Mesenchymal stem cell (in vitro differentiated cells and primary cell): ENCODE results near the gene RAB6B.

Experiments
- DNase-seq: peaks from one replicate; pipeline ENCODE4 v3.0.0-alpha.2; 2013
- H2AFZ ChIP-seq: one replicate; pipeline ENCODE4 v1.6.1; 2013; ENCODE audit warnings: low read depth, mild to moderate bottlenecking, control low read depth, inconsistent platforms, low read length, moderate library complexity
- H2AK5ac ChIP-seq: 2 replicates; pipeline ENCODE4 v1.6.1; 2013; ENCODE audit warnings: low read length, moderate library complexity, mild to moderate bottlenecking, inconsistent platforms; ENCODE audit not compliant: severe bottlenecking
- H2BK120ac ChIP-seq: one replicate; pipeline ENCODE4 v1.6.1; 2013; ENCODE audit warnings: low read depth, mild to moderate bottlenecking, inconsistent platforms, low read length, moderate library complexity
- H2BK12ac ChIP-seq, 2 experiments: one replicate each; pipeline ENCODE4 v1.6.1; 2013; ENCODE audit warnings: inconsistent platforms in 2 of 2, low read length in 2 of 2, mild to moderate bottlenecking in 2 of 2, moderate library complexity in 2 of 2, control low read depth in 1 of 2
- H2BK15ac ChIP-seq: one replicate; pipeline ENCODE4 v1.6.1; 2013; ENCODE audit warnings: mild to moderate bottlenecking, low read depth, inconsistent platforms; ENCODE audit not compliant: poor library complexity, severe bottlenecking
- H2BK5ac ChIP-seq: 2 replicates; pipeline ENCODE4 v1.6.1; 2013; ENCODE audit warnings: low read depth, mild to moderate bottlenecking, low read length, control low read depth, inconsistent platforms; ENCODE audit not compliant: poor library complexity, severe bottlenecking
- H3K14ac ChIP-seq, 2 experiments: one replicate each; pipeline ENCODE4 v1.6.1; 2013; ENCODE audit warnings: inconsistent platforms in 2 of 2, low read length in 2 of 2, control low read depth in 1 of 2, mild to moderate bottlenecking in 1 of 2, moderate library complexity in 1 of 2
- H3K18ac ChIP-seq, 2 experiments: one replicate each; pipeline ENCODE4 v1.6.1; 2013; ENCODE audit warnings: inconsistent platforms in 2 of 2, low read length in 2 of 2, control low read depth in 1 of 2, low read depth in 1 of 2, mild to moderate bottlenecking in 1 of 2
- H3K23ac ChIP-seq, 2 experiments: one replicate each; pipeline ENCODE4 v1.6.1; 2013; ENCODE audit warnings: inconsistent platforms in 2 of 2, low read length in 2 of 2, mild to moderate bottlenecking in 2 of 2, moderate library complexity in 2 of 2, control low read depth in 1 of 2
- H3K27ac ChIP-seq: 2 replicates; pipeline ENCODE4 v1.5.1; 2013; ENCODE audit warnings: mild to moderate bottlenecking, moderate library complexity, low read length, control low read depth, inconsistent platforms; ENCODE audit not compliant: poor library complexity, severe bottlenecking
- H3K27me3 ChIP-seq, 2 experiments: 2 replicates each; pipeline versions ENCODE4 v1.6.1 to v1.7.0; 2013; ENCODE audit warnings: low read length in 2 of 2, mild to moderate bottlenecking in 2 of 2, moderate library complexity in 2 of 2, control low read depth in 1 of 2, inconsistent platforms in 1 of 2; ENCODE audit not compliant: control insufficient read depth in 1 of 2, insufficient read depth in 1 of 2
- H3K36me3 ChIP-seq, 2 experiments: 2 replicates each; pipeline versions ENCODE4 v1.6.1 to v1.7.0; 2013; ENCODE audit warnings: low read length in 2 of 2, control low read depth in 1 of 2, inconsistent platforms in 1 of 2, low read depth in 1 of 2, mild to moderate bottlenecking in 1 of 2; ENCODE audit not compliant: insufficient read depth in 2 of 2, control insufficient read depth in 1 of 2
- H3K4ac ChIP-seq, 2 experiments: one replicate each; pipeline ENCODE4 v1.6.1; 2013; ENCODE audit warnings: inconsistent platforms in 2 of 2, low read length in 2 of 2, mild to moderate bottlenecking in 2 of 2, moderate library complexity in 2 of 2, control low read depth in 1 of 2, low read depth in 1 of 2
- H3K4me1 ChIP-seq: 2 replicates; pipeline ENCODE4 v1.6.1; 2013; ENCODE audit warnings: low read depth, low read length, control low read depth; ENCODE audit not compliant: control insufficient read depth, insufficient read depth
- H3K4me2 ChIP-seq: 2 replicates; pipeline ENCODE4 v1.6.1; 2013; ENCODE audit warnings: low read length, mild to moderate bottlenecking, inconsistent platforms; ENCODE audit not compliant: poor library complexity, severe bottlenecking
- H3K4me3 ChIP-seq, 2 experiments: 2 replicates each; pipeline versions ENCODE4 v1.5.1 to v1.7.0; 2013; ENCODE audit warnings: low read length in 2 of 2, mild to moderate bottlenecking in 2 of 2, control low read depth in 1 of 2, low read depth in 1 of 2; ENCODE audit not compliant: insufficient read depth in 1 of 2
- H3K79me1 ChIP-seq: replicated peaks from 2 replicates; pipeline ENCODE4 v1.6.1; 2013; ENCODE audit warnings: mild to moderate bottlenecking, control low read depth, low read length, inconsistent platforms; ENCODE audit not compliant: poor library complexity, severe bottlenecking
- H3K9ac ChIP-seq: 2 replicates; pipeline ENCODE4 v1.7.0; 2013; ENCODE audit warnings: mild to moderate bottlenecking, low read length, moderate library complexity
- H3K9me3 ChIP-seq: 2 replicates; pipeline ENCODE4 v1.7.0; 2013; ENCODE audit warnings: mild to moderate bottlenecking, low read length; ENCODE audit not compliant: control insufficient read depth
- H4K8ac ChIP-seq: one replicate; pipeline ENCODE4 v1.6.1; 2013; ENCODE audit warnings: inconsistent platforms, mild to moderate bottlenecking, low read length, moderate library complexity
- H4K91ac ChIP-seq: one replicate; pipeline ENCODE4 v1.6.1; 2013; ENCODE audit warnings: mild to moderate bottlenecking, low read length, inconsistent platforms
- WGBS: methylation state at CpG from one replicate; pipeline ENCODE4 v1.1.7; 2013; ENCODE audit warnings: mixed read lengths; 5-methylcytosine and 5-hydroxymethylcytosine counted together

The RAB6B gene

DNA sequence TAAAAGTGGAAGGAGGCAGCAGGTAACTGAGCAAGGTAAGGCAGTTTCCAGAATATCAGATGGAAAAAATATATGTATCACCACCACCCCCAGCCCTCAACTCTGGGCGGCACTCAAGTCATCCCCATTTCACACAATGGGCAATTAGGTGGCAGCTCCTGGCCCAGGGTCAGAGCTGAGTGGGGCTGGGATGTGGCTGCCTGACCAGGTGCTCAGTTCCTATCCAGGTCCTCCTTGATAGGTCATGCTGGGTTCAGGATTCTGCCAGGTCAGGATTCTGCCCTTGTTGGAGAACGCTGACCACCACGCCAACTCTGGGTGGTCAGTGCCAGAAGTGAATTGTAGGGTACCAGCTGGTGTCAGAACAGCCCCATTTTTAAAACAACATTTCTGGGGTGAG is 29.5 kb downstream of the RAB6B start:
- WGBS: 87% methylated on average over 3 of the region's 3 CpGs
- Histone ChIP-seq H2AFZ (no peak overlapping the region), H2BK120ac (no peak overlapping the region), H3K23ac (no peak overlapping the region), H3K27ac (no peak overlapping the region), H2BK15ac (no peak overlapping the region), H3K4ac (no peak overlapping the region), H4K8ac (no peak overlapping the region), H3K14ac (no peak overlapping the region), H2BK5ac (no peak overlapping the region), H3K9ac (no peak overlapping the region), H3K79me1 (no peaks in the 10 kb centered on the region), H3K27me3 (peaks cover 14 to 42% of the 10 kb centered on the region in 2 experiments), H3K18ac (no peak overlapping the region), H3K4me3 (no peak overlapping the region), H3K9me3 (no peaks in the 10 kb centered on the region), H3K4me2 (no peak overlapping the region), H4K91ac (no peak overlapping the region), H3K4me1 (no peaks in the 10 kb centered on the region), H2BK12ac (no peak overlapping the region), H3K36me3 (no peaks in the 10 kb centered on the region), H2AK5ac (no peak overlapping the region)
- no peak for DNase-seq

DNA sequence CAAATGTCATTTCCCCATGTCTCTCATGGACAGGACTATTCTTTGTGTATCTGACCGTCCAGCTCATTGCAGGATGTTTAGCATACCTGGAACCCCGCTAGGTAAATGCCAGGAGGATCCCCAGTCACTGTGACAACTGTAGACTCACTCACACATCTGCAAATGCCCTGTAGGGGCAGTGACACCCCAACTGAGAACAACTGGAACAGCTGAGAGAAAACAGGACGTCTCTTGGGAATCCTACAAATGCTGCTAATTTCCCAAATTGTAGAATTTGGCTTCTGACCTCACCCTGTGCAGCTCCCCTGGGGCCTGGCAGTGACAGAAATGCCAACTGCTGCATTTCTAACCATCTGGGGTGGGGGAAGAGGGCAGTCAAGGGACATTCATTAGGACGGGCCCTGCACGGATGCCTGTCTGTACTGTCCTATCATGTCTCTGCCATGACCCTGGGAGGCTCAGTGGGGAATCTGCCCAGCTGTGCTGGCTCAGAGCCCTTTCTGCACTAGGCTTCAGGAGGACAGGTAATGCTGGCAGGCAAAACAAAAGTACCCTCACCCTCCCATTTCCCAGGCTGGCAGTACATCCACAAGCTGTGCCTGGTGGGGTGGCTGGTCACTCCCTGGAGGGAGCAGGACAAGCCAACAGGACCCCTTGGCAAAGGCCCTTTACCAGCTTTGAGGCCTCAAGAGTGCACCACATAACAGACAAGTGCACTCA is 30.4 kb downstream of the RAB6B start:
- Histone ChIP-seq H4K91ac (no peak overlapping the region), H3K4me1 (no peaks in the 10 kb centered on the region), H3K14ac (no peak overlapping the region), H2AFZ (no peak overlapping the region), H2BK15ac (no peak overlapping the region), H3K27me3 (peaks cover 6 to 39% of the 10 kb centered on the region in 2 experiments), H4K8ac (no peak overlapping the region), H2BK5ac (no peak overlapping the region), H3K23ac (no peak overlapping the region), H3K27ac (no peak overlapping the region), H3K36me3 (no peaks in the 10 kb centered on the region), H3K4me2 (no peak overlapping the region), H3K9ac (no peak overlapping the region), H2BK12ac (no peak overlapping the region), H2AK5ac (no peak overlapping the region), H3K79me1 (no peaks in the 10 kb centered on the region), H3K4ac (no peak overlapping the region), H2BK120ac (no peak overlapping the region), H3K4me3 (no peak overlapping the region), H3K9me3 (no peaks in the 10 kb centered on the region), H3K18ac (no peak overlapping the region)
- no peak for DNase-seq
- 71% methylated on average over 5 of the region's 5 CpGs for WGBS

DNA sequence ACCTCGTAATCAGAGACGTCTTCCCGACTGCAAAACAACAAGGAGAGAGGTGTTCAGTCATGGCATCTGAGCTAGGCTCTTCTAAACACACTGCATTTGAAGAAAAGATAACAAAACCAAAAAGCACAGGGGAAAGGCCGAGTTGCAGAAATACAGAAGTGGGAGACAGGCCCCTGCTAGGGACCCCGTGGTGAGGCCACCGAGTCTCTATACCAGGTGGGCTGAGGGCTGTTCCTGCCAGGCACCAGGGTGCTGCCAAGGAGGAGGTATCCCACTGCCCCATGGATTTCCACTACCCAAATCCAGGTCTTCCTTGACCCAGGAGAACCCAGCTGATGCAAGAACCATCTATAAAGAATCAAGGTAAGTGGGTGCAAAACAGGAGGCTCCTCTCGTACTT is 31.1 kb downstream of the RAB6B start:
- Histone ChIP-seq H2BK120ac (no peak overlapping the region), H2AFZ (no peak overlapping the region), H2BK12ac (no peak overlapping the region), H3K27ac (no peak overlapping the region), H3K9me3 (no peaks in the 10 kb centered on the region), H3K36me3 (no peaks in the 10 kb centered on the region), H3K4me1 (no peaks in the 10 kb centered on the region), H3K23ac (peak overlapping the region in 1 of 2 experiments; percentile 49), H3K14ac (no peak overlapping the region), H3K27me3 (peaks cover 5 to 37% of the 10 kb centered on the region in 2 experiments), H3K18ac (no peak overlapping the region), H2BK5ac (no peak overlapping the region), H3K79me1 (no peaks in the 10 kb centered on the region), H2AK5ac (no peak overlapping the region), H3K4me2 (no peak overlapping the region), H4K91ac (no peak overlapping the region), H2BK15ac (no peak overlapping the region), H4K8ac (no peak overlapping the region), H3K9ac (no peak overlapping the region), H3K4me3 (no peak overlapping the region), H3K4ac (no peak overlapping the region)
- whole genome bisulfite sequencing: 82% methylated on average over 7 of the region's 7 CpGs
- no peak for DNase-seq

DNA sequence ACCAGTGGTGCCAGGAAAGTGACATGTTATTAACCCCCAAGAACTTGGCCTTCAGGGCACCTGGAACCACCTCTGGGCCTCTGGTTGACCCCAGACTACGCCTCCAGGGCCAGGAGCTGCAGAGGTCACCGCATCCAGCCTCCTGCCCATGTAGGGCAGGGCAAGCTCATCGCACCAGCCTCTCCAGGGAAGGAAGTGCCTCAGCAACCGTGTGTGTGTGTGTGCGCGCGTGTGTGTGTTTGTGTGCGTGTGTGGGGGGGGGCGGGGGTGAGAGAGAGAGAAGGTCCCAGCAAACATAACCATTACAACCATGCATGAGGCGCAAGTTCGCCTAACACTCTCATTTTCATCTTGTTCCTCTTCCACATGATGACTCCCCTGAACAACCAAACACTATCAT is 31.8 kb downstream of the RAB6B start:
- no peaks in the 10 kb centered on the region for H3K79me1 ChIP-seq
- H3K9me3 ChIP-seq: no peaks in the 10 kb centered on the region
- H3K9ac ChIP-seq: no peak overlapping the region
- peaks cover 5 to 31% of the 10 kb centered on the region in 2 experiments for H3K27me3 ChIP-seq
- H2AFZ ChIP-seq: no peak overlapping the region
- H2AK5ac ChIP-seq: no peak overlapping the region
- no peak overlapping the region for H3K14ac ChIP-seq
- 89% methylated on average over 9 of the region's 11 CpGs for WGBS
- H3K4me2 ChIP-seq: no peak overlapping the region
- H2BK5ac ChIP-seq: no peak overlapping the region
- no peak overlapping the region for H2BK120ac ChIP-seq
- H2BK12ac ChIP-seq: no peak overlapping the region
- no peak for DNase-seq
- H3K27ac ChIP-seq: no peak overlapping the region
- H3K4me1 ChIP-seq: no peaks in the 10 kb centered on the region
- H4K91ac ChIP-seq: no peak overlapping the region
- no peak overlapping the region for H3K23ac ChIP-seq
- no peaks in the 10 kb centered on the region for H3K36me3 ChIP-seq
- H3K4ac ChIP-seq: no peak overlapping the region
- no peak overlapping the region for H3K18ac ChIP-seq
- no peak overlapping the region for H3K4me3 ChIP-seq
- no peak overlapping the region for H2BK15ac ChIP-seq
- no peak overlapping the region for H4K8ac ChIP-seq
